DND-41 (cell line): ENCODE measurements around the gene MLX.
A peak's percentile ranks its signal among the peaks of the same experiment; 100 is the strongest.

Experiments used
- ATAC-seq: fragments of 200-7000 bp; cut with Tn5 transposase; 3 replicates; pipeline ENCODE4 v1.9.1; 2021; ENCODE audit warnings: low read depth; ENCODE audit not compliant: insufficient read depth
- DNase-seq: peaks from one replicate; pipeline ENCODE4 v3.0.0-alpha.2; 2020
- H2AFZ ChIP-seq: 2 replicates; pipeline ENCODE4 v1.6.0; 2012; ENCODE audit warnings: low read depth, low read length
- H3K27ac ChIP-seq: 2 replicates; pipeline ENCODE4 v1.5.1; 2012; ENCODE audit warnings: low read length, inconsistent platforms
- H3K27me3 ChIP-seq: fragments of 200-600 bp; sonication (generic); 2 replicates; pipeline ENCODE4 v1.6.0; 2012; ENCODE audit warnings: low read length, mild to moderate bottlenecking, inconsistent platforms; ENCODE audit not compliant: insufficient read depth, poor library complexity
- H3K36me3 ChIP-seq: 2 replicates; pipeline ENCODE4 v1.5.1; 2012; ENCODE audit warnings: low read length, inconsistent platforms; ENCODE audit not compliant: insufficient read depth
- H3K4me1 ChIP-seq: 2 replicates; pipeline ENCODE4 v1.5.1; 2012; ENCODE audit warnings: mild to moderate bottlenecking, low read length; ENCODE audit not compliant: insufficient read depth
- H3K4me2 ChIP-seq: 2 replicates; pipeline ENCODE4 v1.6.0; 2012; ENCODE audit warnings: mild to moderate bottlenecking, moderate library complexity, low read length, inconsistent platforms; ENCODE audit not compliant: insufficient read depth
- H3K4me3 ChIP-seq, 2 experiments: fragments of 200-600 bp in 1 of 2; shearing (Covaris generic) in 1 of 2; 2 replicates each; pipeline ENCODE4 v1.5.1; 2012 to 2016; ENCODE audit warnings: inconsistent platforms in 2 of 2, low read length in 2 of 2, mild to moderate bottlenecking in 2 of 2, low read depth in 1 of 2, moderate library complexity in 1 of 2
- H3K79me2 ChIP-seq: 2 replicates; pipeline ENCODE4 v1.6.0; 2012; ENCODE audit warnings: low read length, inconsistent platforms; ENCODE audit not compliant: insufficient read depth
- H3K9ac ChIP-seq: 2 replicates; pipeline ENCODE4 v1.6.0; 2012; ENCODE audit warnings: low read depth, mild to moderate bottlenecking, inconsistent platforms, low read length, moderate library complexity
- H3K9me3 ChIP-seq: 2 replicates; pipeline ENCODE4 v1.5.1; 2012; ENCODE audit warnings: low read length, moderate library complexity, mild to moderate bottlenecking, inconsistent platforms; ENCODE audit not compliant: insufficient read depth, severe bottlenecking
- H4K20me1 ChIP-seq: 2 replicates; pipeline ENCODE4 v1.6.0; 2012; ENCODE audit warnings: low read length; ENCODE audit not compliant: insufficient read depth
- EZH2 ChIP-seq: IDR thresholded peaks from 3 replicates; pipeline ENCODE4 v1.6.1; 2012; ENCODE audit warnings: borderline replicate concordance, low read depth, mild to moderate bottlenecking, moderate library complexity, low read length, inconsistent platforms; ENCODE audit not compliant: severe bottlenecking
- TF ChIP-seq, protein P1 (sequence below): IDR thresholded peaks from 2 replicates; pipeline ENCODE4 v1.5.1; 2012; ENCODE audit warnings: borderline replicate concordance, low read length, moderate library complexity, mild to moderate bottlenecking; ENCODE audit not compliant: poor library complexity, severe bottlenecking; ENCODE audit errors: extremely low read depth

The MLX gene, protein sequence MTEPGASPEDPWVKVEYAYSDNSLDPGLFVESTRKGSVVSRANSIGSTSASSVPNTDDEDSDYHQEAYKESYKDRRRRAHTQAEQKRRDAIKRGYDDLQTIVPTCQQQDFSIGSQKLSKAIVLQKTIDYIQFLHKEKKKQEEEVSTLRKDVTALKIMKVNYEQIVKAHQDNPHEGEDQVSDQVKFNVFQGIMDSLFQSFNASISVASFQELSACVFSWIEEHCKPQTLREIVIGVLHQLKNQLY

DNA sequence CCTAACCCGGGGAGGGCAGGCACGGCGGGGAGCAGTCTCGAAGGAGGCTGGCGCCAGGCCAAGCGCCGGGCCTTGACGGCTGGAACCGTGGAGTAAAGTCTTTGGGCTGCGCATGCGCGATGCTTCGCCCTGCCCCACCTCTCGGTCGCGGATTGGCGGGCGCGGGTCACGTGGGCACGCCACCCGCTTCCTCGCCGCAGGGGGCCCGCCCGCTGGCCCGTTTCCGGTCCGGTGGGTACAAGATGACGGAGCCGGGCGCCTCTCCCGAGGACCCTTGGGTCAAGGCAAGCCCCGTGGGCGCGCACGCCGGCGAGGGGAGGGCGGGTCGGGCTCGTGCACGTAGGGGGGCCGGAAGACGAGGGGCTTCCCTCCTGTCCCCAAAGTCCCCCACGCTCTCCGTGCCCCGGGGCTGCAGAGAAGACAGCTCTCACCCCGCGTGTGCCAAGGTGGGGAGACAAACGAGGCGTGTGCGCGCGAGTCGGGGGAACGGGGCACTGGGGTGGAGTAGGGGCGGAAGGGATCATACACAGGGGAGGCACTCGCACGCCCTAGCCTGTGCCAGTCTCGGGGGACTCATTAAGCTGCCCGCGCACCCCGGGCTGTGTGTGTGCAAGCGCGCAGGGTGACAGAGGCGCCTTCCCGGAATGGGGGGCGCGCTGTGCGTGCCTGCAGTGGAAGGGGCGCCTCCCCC is at the start of gene MLX:
Gene MLX, plus strand, starts transcription at position 218 of the 691 bp plus-strand sequence. Its CDS starts 25 bp downstream, at position 243.
- Histone ChIP-seq H3K27me3 (no peaks in the 10 kb centered on the region), H3K9ac (peak within 1 kb of the TSS; percentile 82), H3K4me2 (peak within 1 kb of the TSS; percentile 95), H4K20me1 (peaks cover 22% of the 10 kb centered on the region; the same call in 1 of the 2 replicates), H2AFZ (peak within 1 kb of the TSS; percentile 84), H3K79me2 (peaks cover 75% of the 10 kb centered on the region), H3K4me1 (peaks cover 71% of the 10 kb centered on the region), H3K4me3 (peak within 1 kb of the TSS; percentile 63 to 74), H3K27ac (peak within 1 kb of the TSS; percentile 89), H3K9me3 (no peaks in the 10 kb centered on the region), H3K36me3 (peaks cover 88% of the 10 kb centered on the region)
- TF ChIP-seq EZH2: no peak
- TF ChIP-seq, protein P1, sequence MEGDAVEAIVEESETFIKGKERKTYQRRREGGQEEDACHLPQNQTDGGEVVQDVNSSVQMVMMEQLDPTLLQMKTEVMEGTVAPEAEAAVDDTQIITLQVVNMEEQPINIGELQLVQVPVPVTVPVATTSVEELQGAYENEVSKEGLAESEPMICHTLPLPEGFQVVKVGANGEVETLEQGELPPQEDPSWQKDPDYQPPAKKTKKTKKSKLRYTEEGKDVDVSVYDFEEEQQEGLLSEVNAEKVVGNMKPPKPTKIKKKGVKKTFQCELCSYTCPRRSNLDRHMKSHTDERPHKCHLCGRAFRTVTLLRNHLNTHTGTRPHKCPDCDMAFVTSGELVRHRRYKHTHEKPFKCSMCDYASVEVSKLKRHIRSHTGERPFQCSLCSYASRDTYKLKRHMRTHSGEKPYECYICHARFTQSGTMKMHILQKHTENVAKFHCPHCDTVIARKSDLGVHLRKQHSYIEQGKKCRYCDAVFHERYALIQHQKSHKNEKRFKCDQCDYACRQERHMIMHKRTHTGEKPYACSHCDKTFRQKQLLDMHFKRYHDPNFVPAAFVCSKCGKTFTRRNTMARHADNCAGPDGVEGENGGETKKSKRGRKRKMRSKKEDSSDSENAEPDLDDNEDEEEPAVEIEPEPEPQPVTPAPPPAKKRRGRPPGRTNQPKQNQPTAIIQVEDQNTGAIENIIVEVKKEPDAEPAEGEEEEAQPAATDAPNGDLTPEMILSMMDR: no peak
- ATAC-seq (peak; percentile 73), DNase-seq (peak; percentile 94)

DNA sequence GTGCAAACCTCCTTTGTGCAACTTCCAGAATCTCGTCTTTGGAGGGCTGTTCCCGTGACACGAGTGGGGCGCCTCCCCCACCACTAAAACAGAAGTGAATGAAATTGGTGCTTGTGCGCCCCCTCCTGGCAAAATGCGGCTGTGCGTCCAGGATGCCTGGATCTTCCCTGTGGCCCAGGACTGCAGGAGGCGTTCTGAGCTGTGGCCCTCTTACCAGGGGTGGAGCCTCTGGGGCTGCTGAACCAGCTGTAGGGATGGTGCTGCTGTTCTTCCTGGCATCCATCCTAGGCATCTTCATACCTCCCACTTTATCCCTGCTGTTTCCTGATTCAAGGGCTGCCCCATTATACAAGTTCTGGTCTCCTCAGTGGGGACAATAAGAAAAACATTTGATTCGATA is 49.4 kb upstream of the MLX start:
- no peak for TF ChIP-seq EZH2
- TF ChIP-seq, protein P1: peak; percentile 100
- H3K36me3 ChIP-seq: no peaks in the 10 kb centered on the region
- ATAC-seq: peak; percentile 94
- H3K4me1 ChIP-seq: peaks cover 3% of the 10 kb centered on the region; the same call in 1 of the 2 replicates
- no peaks in the 10 kb centered on the region for H4K20me1 ChIP-seq
- no peak overlapping the region for H3K9ac ChIP-seq
- H2AFZ ChIP-seq: no peak overlapping the region
- no peak overlapping the region for H3K4me3 ChIP-seq
- H3K79me2 ChIP-seq: no peaks in the 10 kb centered on the region
- peaks cover 4% of the 10 kb centered on the region for H3K27me3 ChIP-seq
- DNase-seq: peak; percentile 82
- H3K27ac ChIP-seq: no peak overlapping the region
- no peaks in the 10 kb centered on the region for H3K9me3 ChIP-seq
- no peak overlapping the region for H3K4me2 ChIP-seq

DNA sequence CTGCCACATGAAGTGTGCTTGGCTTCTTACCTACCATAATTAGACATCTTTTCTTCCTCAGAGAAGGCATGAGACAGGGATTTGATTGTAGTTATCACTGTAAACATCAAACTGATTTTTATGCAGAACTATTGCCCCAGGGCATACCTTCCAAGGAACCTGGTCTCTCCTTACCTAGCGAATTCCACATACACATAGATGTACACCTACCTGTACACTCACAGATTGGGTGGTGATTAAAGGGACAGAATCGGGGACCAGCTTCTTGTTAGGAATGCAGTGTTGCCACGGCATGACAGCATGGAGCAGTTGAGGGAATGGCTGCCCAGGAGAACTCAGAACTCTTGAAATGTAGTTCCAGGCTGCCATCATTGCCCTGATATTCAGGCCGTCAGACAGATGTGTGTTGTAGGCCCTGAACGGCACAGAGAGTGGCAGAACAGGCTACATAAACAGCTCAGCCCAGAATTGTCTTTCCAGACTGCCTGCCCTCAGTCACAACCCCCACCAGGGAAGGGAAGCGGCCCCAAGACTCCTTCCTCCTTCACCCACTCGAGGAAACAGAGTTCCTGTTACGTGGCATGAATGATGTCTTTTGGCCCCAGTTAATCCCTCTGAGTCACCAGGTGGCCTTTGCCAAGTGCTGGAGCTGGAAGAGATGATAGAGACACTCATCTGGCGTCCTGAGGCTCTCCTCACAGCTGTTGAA is 48.7 kb upstream of the MLX start:
- no peaks in the 10 kb centered on the region for H3K9me3 ChIP-seq
- no peak overlapping the region for H3K4me2 ChIP-seq
- no peaks in the 10 kb centered on the region for H3K79me2 ChIP-seq
- no peak for ATAC-seq
- H3K36me3 ChIP-seq: no peaks in the 10 kb centered on the region
- no peak overlapping the region for H2AFZ ChIP-seq
- H3K4me3 ChIP-seq: no peak overlapping the region
- no peaks in the 10 kb centered on the region for H4K20me1 ChIP-seq
- no peak for TF ChIP-seq EZH2
- TF ChIP-seq, protein P1: no peak
- H3K27me3 ChIP-seq: peaks cover 4% of the 10 kb centered on the region
- no peak for DNase-seq
- H3K9ac ChIP-seq: no peak overlapping the region
- no peak overlapping the region for H3K27ac ChIP-seq
- peaks cover 3% of the 10 kb centered on the region; the same call in 1 of the 2 replicates for H3K4me1 ChIP-seq
